ENCODE measurements around the gene PRPH2.

GRCh38 chr6:42659806-42660205 is 62.6 kb downstream of the PRPH2 start:
- TF ChIP-seq, protein P1, sequence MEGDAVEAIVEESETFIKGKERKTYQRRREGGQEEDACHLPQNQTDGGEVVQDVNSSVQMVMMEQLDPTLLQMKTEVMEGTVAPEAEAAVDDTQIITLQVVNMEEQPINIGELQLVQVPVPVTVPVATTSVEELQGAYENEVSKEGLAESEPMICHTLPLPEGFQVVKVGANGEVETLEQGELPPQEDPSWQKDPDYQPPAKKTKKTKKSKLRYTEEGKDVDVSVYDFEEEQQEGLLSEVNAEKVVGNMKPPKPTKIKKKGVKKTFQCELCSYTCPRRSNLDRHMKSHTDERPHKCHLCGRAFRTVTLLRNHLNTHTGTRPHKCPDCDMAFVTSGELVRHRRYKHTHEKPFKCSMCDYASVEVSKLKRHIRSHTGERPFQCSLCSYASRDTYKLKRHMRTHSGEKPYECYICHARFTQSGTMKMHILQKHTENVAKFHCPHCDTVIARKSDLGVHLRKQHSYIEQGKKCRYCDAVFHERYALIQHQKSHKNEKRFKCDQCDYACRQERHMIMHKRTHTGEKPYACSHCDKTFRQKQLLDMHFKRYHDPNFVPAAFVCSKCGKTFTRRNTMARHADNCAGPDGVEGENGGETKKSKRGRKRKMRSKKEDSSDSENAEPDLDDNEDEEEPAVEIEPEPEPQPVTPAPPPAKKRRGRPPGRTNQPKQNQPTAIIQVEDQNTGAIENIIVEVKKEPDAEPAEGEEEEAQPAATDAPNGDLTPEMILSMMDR (IDR thresholded peaks at IDR 0.05), result no peak
- TF ChIP-seq POLR2A (IDR thresholded peaks at IDR 0.05), result no peak
- no peak for TF ChIP-seq POLR2AphosphoS5 (IDR thresholded peaks at IDR 0.05; ENCODE audit: insufficient read depth in 1 of 2, low read depth in 1 of 2)
